ENCODE results near the gene LRRC8B.

DNA sequence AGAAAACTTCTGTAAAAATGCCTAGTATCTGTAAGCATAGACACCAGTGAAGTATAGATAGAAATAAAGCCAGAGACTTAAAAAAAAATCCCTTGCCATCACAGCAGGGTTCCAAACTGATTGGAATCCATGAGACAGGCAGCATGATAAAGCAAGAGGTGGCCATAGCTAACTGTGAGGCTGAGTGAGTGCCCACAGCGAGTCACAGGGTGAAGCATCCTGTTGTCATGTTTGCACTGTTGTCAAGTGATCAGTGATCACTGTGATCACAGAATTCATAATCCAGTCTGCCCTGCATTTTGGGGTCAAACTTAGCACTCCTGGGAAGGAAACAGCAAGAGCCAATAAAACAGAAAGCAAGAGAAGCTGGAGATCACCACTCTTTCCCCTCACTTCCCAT, 33.3 kb downstream of the LRRC8B start:
- TF ChIP-seq, protein P1, sequence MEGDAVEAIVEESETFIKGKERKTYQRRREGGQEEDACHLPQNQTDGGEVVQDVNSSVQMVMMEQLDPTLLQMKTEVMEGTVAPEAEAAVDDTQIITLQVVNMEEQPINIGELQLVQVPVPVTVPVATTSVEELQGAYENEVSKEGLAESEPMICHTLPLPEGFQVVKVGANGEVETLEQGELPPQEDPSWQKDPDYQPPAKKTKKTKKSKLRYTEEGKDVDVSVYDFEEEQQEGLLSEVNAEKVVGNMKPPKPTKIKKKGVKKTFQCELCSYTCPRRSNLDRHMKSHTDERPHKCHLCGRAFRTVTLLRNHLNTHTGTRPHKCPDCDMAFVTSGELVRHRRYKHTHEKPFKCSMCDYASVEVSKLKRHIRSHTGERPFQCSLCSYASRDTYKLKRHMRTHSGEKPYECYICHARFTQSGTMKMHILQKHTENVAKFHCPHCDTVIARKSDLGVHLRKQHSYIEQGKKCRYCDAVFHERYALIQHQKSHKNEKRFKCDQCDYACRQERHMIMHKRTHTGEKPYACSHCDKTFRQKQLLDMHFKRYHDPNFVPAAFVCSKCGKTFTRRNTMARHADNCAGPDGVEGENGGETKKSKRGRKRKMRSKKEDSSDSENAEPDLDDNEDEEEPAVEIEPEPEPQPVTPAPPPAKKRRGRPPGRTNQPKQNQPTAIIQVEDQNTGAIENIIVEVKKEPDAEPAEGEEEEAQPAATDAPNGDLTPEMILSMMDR (conservative IDR thresholded peaks at IDR 0.05; ENCODE audit: low read length) = no peak
- TF ChIP-seq EZH2phosphoT487 (IDR thresholded peaks at IDR 0.05; ENCODE audit: borderline replicate concordance) = no peak

Data from Loucy (cell line).